ENCODE results near the gene FAF1.

FAF1 gene

DNA sequence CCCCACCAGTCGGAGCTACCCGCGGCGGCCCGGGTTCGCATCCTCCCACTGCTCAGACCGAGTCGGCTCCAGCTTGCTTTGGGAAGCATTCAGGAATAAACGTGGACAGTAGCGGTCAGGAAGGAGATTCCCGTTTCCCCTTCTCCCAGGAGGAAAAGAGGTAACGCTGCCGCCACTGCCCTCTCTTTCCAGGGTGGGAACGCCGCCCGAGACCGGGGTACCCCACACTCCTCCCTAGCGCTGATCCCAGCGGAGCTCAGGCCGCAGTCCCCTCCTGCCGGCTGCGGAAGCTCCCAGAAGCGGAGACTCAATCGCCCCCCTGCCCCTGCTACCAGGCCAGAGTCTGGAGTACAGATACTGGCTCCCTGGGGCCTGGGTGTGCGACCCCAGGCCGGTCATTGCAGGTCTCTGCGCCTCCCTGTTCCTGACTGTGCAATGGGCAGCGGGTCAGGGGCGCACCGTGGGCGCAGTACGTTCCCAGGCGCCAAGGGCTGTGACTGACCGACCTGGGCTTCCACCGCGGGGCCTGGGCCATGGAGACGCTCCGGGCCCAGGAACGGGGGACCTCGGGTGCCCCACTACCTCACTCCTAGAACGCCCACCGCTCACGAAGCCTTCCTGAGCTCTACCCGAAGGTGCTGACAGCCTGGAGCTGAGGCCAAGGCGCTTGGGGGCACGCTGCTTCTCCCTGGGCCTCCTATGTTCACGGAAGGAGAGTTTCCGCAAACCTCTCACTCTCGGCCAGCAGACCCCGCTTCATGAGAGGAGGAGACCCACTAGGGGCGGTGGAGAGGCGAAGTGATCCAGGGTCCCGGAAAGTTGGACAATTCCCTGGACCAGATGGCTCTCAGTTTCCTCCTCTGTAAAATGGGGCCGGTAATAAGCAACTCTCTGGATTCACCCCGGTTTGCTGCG, 544.6 kb downstream of the FAF1 start:
- TF ChIP-seq, protein P1, sequence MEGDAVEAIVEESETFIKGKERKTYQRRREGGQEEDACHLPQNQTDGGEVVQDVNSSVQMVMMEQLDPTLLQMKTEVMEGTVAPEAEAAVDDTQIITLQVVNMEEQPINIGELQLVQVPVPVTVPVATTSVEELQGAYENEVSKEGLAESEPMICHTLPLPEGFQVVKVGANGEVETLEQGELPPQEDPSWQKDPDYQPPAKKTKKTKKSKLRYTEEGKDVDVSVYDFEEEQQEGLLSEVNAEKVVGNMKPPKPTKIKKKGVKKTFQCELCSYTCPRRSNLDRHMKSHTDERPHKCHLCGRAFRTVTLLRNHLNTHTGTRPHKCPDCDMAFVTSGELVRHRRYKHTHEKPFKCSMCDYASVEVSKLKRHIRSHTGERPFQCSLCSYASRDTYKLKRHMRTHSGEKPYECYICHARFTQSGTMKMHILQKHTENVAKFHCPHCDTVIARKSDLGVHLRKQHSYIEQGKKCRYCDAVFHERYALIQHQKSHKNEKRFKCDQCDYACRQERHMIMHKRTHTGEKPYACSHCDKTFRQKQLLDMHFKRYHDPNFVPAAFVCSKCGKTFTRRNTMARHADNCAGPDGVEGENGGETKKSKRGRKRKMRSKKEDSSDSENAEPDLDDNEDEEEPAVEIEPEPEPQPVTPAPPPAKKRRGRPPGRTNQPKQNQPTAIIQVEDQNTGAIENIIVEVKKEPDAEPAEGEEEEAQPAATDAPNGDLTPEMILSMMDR (IDR thresholded peaks at IDR 0.05), result no peak
- H3K36me3 Mint-ChIP-seq (ENCODE audit: low read depth), result no peaks in the 10 kb centered on the region
- H3K4me1 Mint-ChIP-seq, result peaks cover 19% of the 10 kb centered on the region
- no peak overlapping the region for H3K27ac Mint-ChIP-seq
- peaks cover 97% of the 10 kb centered on the region for H3K27me3 Mint-ChIP-seq (ENCODE audit: low read depth, poor library complexity)
- H3K9me3 Mint-ChIP-seq, result peaks cover 21% of the 10 kb centered on the region
- H3K4me3 Mint-ChIP-seq, result no peak overlapping the region
- no peak for DNase-seq

DNA sequence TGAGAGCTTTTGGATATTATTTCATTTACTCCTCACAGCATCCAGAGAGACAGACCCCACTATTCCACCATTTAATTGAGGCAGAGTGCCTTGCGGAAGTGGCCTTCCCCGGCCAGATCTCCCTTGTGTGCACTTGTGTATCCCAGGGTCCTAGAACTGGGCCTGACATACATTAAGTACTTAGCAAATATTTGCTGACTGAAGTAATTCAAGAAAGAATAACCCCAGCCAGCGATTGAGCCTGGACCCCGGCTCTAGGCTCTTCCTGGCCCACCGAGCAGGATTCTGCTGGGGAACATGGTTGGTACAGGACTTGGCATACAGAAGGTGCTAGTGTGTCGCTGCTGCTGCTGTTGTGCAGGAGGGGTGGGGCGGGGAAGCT, 545.2 kb downstream of the FAF1 start:
- Mint-ChIP-seq H3K36me3 (ENCODE audit: low read depth) (no peaks in the 10 kb centered on the region), H3K27ac (no peak overlapping the region), H3K9me3 (peaks cover 21% of the 10 kb centered on the region), H3K4me3 (no peak overlapping the region), H3K4me1 (peaks cover 16% of the 10 kb centered on the region), H3K27me3 (ENCODE audit: low read depth, poor library complexity) (peaks cover 97% of the 10 kb centered on the region)
- DNase-seq, result no peak
- TF ChIP-seq, protein P1 (IDR thresholded peaks at IDR 0.05), result no peak

DNA sequence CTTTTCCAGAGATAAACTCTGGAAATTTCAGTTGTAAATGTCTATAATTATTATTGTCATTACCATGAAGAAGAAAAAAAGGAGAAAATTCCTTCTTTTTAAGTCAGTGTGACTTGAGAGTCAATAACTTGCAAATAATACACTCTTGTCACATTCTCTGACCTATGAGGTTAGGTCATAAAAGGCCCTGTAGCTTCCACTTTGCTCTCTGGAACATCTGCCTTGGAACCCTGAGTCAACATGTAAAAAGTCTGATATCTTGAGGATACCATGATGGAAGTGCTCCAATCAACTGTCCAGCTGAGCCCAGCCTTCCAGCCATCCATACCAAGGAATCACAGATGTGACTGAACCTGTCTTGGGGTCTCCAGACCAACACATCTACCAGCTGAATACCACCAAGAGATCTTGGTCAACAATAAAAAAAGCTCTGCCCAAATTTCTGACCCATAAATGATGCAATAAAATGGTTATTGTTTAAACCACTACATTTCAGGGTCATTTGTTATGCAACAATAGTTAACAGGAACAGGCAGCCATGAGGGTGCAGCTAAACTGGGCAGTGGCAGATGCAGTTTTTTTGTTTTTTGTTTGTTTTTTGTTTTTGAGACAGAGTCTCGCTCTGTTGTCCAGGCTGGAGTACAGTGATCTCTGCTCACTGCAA, 547.1 kb downstream of the FAF1 start:
- Mint-ChIP-seq H3K27ac (no peak overlapping the region), H3K4me1 (peaks cover 16% of the 10 kb centered on the region), H3K4me3 (no peak overlapping the region), H3K36me3 (ENCODE audit: low read depth) (no peaks in the 10 kb centered on the region), H3K27me3 (ENCODE audit: low read depth, poor library complexity) (peaks cover 98% of the 10 kb centered on the region), H3K9me3 (peaks cover 21% of the 10 kb centered on the region)
- DNase-seq, result no peak
- TF ChIP-seq, protein P1 (IDR thresholded peaks at IDR 0.05), result no peak

DNA sequence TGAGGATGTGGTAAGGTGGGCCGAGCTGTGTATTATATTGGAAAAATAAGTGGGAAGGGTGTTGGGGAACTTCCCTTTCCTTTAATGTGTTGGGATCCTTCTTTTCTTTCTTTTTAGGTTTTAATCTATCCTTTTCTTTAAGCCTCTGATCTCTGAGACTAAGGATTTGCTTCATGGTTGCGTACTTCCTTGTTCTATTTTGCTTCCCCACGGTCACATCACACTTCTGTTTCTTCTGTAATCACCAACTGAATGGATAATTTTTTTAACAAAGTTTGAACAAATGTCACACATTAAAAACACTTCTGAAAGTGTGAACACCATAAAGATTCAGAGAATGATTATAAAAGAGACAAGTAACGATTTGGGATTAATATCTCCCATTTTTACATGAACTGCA, 554.3 kb downstream of the FAF1 start:
- peaks cover 64% of the 10 kb centered on the region for H3K27me3 Mint-ChIP-seq (ENCODE audit: low read depth, poor library complexity)
- H3K27ac Mint-ChIP-seq, result no peak overlapping the region
- H3K36me3 Mint-ChIP-seq (ENCODE audit: low read depth), result no peaks in the 10 kb centered on the region
- peaks cover 4% of the 10 kb centered on the region for H3K9me3 Mint-ChIP-seq
- TF ChIP-seq, protein P1 (IDR thresholded peaks at IDR 0.05), result no peak
- H3K4me1 Mint-ChIP-seq, result no peaks in the 10 kb centered on the region
- no peak for DNase-seq
- H3K4me3 Mint-ChIP-seq, result no peak overlapping the region

DNA sequence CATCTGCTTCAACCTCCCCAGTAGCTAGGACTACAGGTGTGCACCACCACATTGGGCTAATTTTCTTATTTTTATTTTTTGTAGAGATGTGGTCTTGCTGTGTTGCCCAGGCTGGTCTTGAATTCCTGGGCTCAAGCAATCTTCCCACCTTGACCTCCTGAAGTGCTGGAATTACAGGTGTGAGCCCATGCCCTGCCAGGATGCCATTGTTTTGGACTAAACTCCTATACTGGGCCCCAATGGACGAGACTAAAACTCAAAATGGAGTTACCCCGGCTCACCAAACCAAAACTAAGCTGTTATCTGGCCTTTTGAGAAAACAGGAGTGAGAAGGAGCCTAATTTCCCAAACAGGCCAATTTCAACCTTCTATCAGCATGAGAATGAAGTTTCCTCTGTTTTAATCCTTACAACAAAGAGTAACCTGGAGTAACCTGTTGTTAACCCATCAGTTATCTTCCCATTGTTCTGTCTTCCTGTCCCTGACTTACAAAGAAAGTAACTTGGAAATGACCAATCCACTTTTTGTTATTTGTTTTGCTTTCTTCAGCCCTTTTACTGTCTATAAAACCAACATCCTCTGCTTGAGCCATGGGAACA, 566.4 kb downstream of the FAF1 start:
- H3K9me3 Mint-ChIP-seq, result peaks cover 17% of the 10 kb centered on the region
- no peak overlapping the region for H3K4me3 Mint-ChIP-seq
- TF ChIP-seq, protein P1 (IDR thresholded peaks at IDR 0.05), result no peak
- no peaks in the 10 kb centered on the region for H3K36me3 Mint-ChIP-seq (ENCODE audit: low read depth)
- DNase-seq, result no peak
- H3K4me1 Mint-ChIP-seq, result no peaks in the 10 kb centered on the region
- H3K27me3 Mint-ChIP-seq (ENCODE audit: low read depth, poor library complexity), result peaks cover 21% of the 10 kb centered on the region
- no peak overlapping the region for H3K27ac Mint-ChIP-seq
